HepG2 (cell line): ENCODE measurements around the gene L3MBTL1. TPM values are rescaled to one million over a fixed set of nuclear protein-coding genes. Genes with fewer than 3 reads are reported as not detected.
A peak's percentile ranks its signal among the peaks of the same experiment; 100 is the strongest.

ENCODE experiments used
- ATAC-seq: fragments of 200-7000 bp; cut with Tn5 transposase; 3 replicates; pipeline ENCODE4 v1.9.1; 2020; ENCODE audit warnings: mild to moderate bottlenecking, moderate library complexity
- BruUV-seq: library from RNA; stranded (reverse); fragments of 400-500 nt; replicated peaks from 2 replicates; lab custom pipeline; 2021; lab: Mats Ljungman, UMichigan
- CTCF ChIA-PET: fragments of 300-600 bp; formaldehyde crosslinking; extraction: SDS; loops from one replicate; lab custom pipeline; 2021; ENCODE audit warnings: low total read pairs, inconsistent platforms, low intra/inter-chr PET ratio; lab: Yijun Ruan, JAX
- POLR2A ChIA-PET: fragments of 350-600 bp; sonication (Branson Sonifier 250); formaldehyde crosslinking; loops from one replicate; lab custom pipeline; 2020; ENCODE audit warnings: antibody characterized with exemption, inconsistent platforms; lab: Yijun Ruan, JAX
- DNase-seq: peaks from one replicate; pipeline ENCODE4 v3.0.0-alpha.2; 2015; ENCODE audit warnings: low spot score
- FAIRE-seq: peaks from 3 replicates; lab custom pipeline; 2011; peaks lifted over from hg19 to GRCh38; lab: Jason Lieb, UNC
- H2AFZ ChIP-seq: one replicate; pipeline ENCODE4 v1.6.1; 2011; ENCODE audit warnings: low read length, inconsistent platforms
- H3K27ac ChIP-seq: fragments of 300-600 bp; 3 replicates; pipeline ENCODE4 v1.8.0; 2011; ENCODE audit warnings: mixed run types, mild to moderate bottlenecking, mixed read lengths, low read length, inconsistent platforms; ENCODE audit not compliant: insufficient read depth; ENCODE audit errors: extremely low read length
- H3K27me3 ChIP-seq, 2 experiments: fragments of 200-600 bp in 1 of 2; 2 replicates in 1 of 2; 3 replicates in 1 of 2; pipeline versions ENCODE4 v1.6.0 to v1.8.0; 2011; ENCODE audit warnings: low read length in 2 of 2, mild to moderate bottlenecking in 2 of 2, moderate library complexity in 2 of 2, inconsistent platforms in 1 of 2; ENCODE audit not compliant: insufficient read depth in 2 of 2, control insufficient read depth in 1 of 2
- H3K36me3 ChIP-seq, 2 experiments: fragments of 200-600 bp in 1 of 2; replicated peaks in 1 of 2; 2 replicates in 1 of 2; 3 replicates in 1 of 2; pipeline versions ENCODE4 v1.5.1 to v1.8.0; 2011; ENCODE audit warnings: low read length in 2 of 2, inconsistent platforms in 1 of 2; ENCODE audit not compliant: insufficient read depth in 2 of 2, control insufficient read depth in 1 of 2
- H3K4me1 ChIP-seq: 2 replicates; pipeline ENCODE4 v1.5.1; 2012; ENCODE audit warnings: low read length, inconsistent platforms; ENCODE audit not compliant: insufficient read depth
- H3K4me2 ChIP-seq: 2 replicates; pipeline ENCODE4 v1.6.0; 2011; ENCODE audit warnings: low read depth, low read length, inconsistent platforms
- H3K4me3 ChIP-seq, 3 experiments: fragments of 200-600 bp in 1 of 3; sonication (generic), shearing (Covaris generic) in 1 of 3; replicated peaks in 1 of 3; 2 replicates each; pipeline ENCODE4 v1.5.1; 2011 to 2016; ENCODE audit warnings: low read length in 3 of 3, inconsistent platforms in 2 of 3, low read depth in 2 of 3, mild to moderate bottlenecking in 2 of 3, control low read depth in 1 of 3, mixed read lengths in 1 of 3; ENCODE audit not compliant: insufficient read depth in 1 of 3
- H3K79me2 ChIP-seq: one replicate; pipeline ENCODE4 v1.6.1; 2011; ENCODE audit warnings: low read length, inconsistent platforms; ENCODE audit not compliant: insufficient read depth
- H3K9ac ChIP-seq: 2 replicates; pipeline ENCODE4 v1.6.0; 2011; ENCODE audit warnings: mild to moderate bottlenecking, low read depth, low read length, inconsistent platforms; ENCODE audit not compliant: insufficient read depth
- H3K9me3 ChIP-seq: 2 replicates; pipeline ENCODE4 v1.5.1; 2012; ENCODE audit warnings: mild to moderate bottlenecking, low read length
- H4K20me1 ChIP-seq: 2 replicates; pipeline ENCODE4 v1.6.0; 2011; ENCODE audit warnings: inconsistent platforms, mild to moderate bottlenecking, low read length, moderate library complexity; ENCODE audit not compliant: insufficient read depth
- ATF1 ChIP-seq: IDR thresholded peaks from 2 replicates; pipeline ENCODE4 v1.6.1; 2016; ENCODE audit warnings: mild to moderate bottlenecking, control low read depth
- BRD4 ChIP-seq: sonication (generic); formaldehyde crosslinking; IDR thresholded peaks from 2 replicates; pipeline ENCODE4 v1.4.0; 2020; ENCODE audit warnings: missing genetic modification reagents
- CBX1 ChIP-seq: IDR thresholded peaks from one replicate; pipeline ENCODE4 v1.6.1; 2016; ENCODE audit warnings: antibody characterized with exemption, low read depth
- CEBPG ChIP-seq: IDR thresholded peaks from 2 replicates; pipeline ENCODE4 v1.6.1; 2016
- CSRNP1 ChIP-seq: sonication (generic); formaldehyde crosslinking; IDR thresholded peaks from 2 replicates; pipeline ENCODE4 v1.8.1; 2023; ENCODE audit warnings: mild to moderate bottlenecking, missing genetic modification reagents
- ELF3 ChIP-seq: IDR thresholded peaks from 2 replicates; pipeline ENCODE4 v1.6.1; 2016; ENCODE audit warnings: missing genetic modification reagents, missing compliant biosample characterization
- FLYWCH1 ChIP-seq: sonication (generic); formaldehyde crosslinking; IDR thresholded peaks from 2 replicates; pipeline ENCODE4 v1.8.1; 2023; ENCODE audit warnings: mild to moderate bottlenecking, missing genetic modification reagents
- HCFC1 ChIP-seq: fragments of 150-350 bp; IDR thresholded peaks from 2 replicates; pipeline ENCODE4 v1.6.1; 2014; ENCODE audit warnings: low read depth, low read length
- JUN ChIP-seq: sonication (generic); formaldehyde crosslinking; IDR thresholded peaks from 2 replicates; pipeline ENCODE4 v1.4.0; 2020; ENCODE audit warnings: mild to moderate bottlenecking, missing genetic modification reagents
- MEIS1 ChIP-seq: sonication (generic); formaldehyde crosslinking; IDR thresholded peaks from 2 replicates; pipeline ENCODE4 v1.9.0; 2021; ENCODE audit warnings: mild to moderate bottlenecking, missing genetic modification reagents, moderate library complexity, borderline replicate concordance
- MTA3 ChIP-seq: sonication (generic); formaldehyde crosslinking; IDR thresholded peaks from 2 replicates; pipeline ENCODE4 v1.4.0; 2020; ENCODE audit warnings: missing genetic modification reagents
- NFKBIZ ChIP-seq: IDR thresholded peaks from 2 replicates; pipeline ENCODE4 v1.6.1; 2018; ENCODE audit warnings: missing genetic modification reagents, missing compliant biosample characterization
- POLR2G ChIP-seq: fragments of 200-400 bp; formaldehyde crosslinking; IDR thresholded peaks from 2 replicates; pipeline ENCODE4 v1.6.1; 2018; ENCODE audit warnings: mild to moderate bottlenecking, low read depth, low read length, moderate library complexity
- PTBP1 ChIP-seq: fragments of 200-400 bp; formaldehyde crosslinking; IDR thresholded peaks from 2 replicates; pipeline ENCODE4 v1.6.1; 2018; ENCODE audit warnings: low read length, low read depth; ENCODE audit not compliant: poor library complexity, severe bottlenecking
- ZNF484 ChIP-seq: sonication (generic); formaldehyde crosslinking; IDR thresholded peaks from 2 replicates; pipeline ENCODE4 v1.5.1; 2020; ENCODE audit warnings: mild to moderate bottlenecking, low read depth, missing genetic modification reagents, borderline replicate concordance
- ZNF510 ChIP-seq: sonication (generic); formaldehyde crosslinking; IDR thresholded peaks from 2 replicates; pipeline ENCODE4 v1.4.0; 2020; ENCODE audit warnings: low read depth, mild to moderate bottlenecking, missing genetic modification reagents
- ZNF768 ChIP-seq: sonication (generic); formaldehyde crosslinking; IDR thresholded peaks from 2 replicates; pipeline ENCODE4 v1.4.0; 2020; ENCODE audit warnings: missing genetic modification reagents
- WGBS: methylation state at CpG from one replicate; pipeline ENCODE4 v1.1.6; 2017; ENCODE audit warnings: low lambda C conversion rate; 5-methylcytosine and 5-hydroxymethylcytosine counted together
- in situ Hi-C: cut with HindIII; loops from 2 replicates; pipeline ENCODE4 v1.10.0; 2017; ENCODE audit warnings: low pct_unique_long_range_greater_than_20kb; ENCODE audit not compliant: extremely low pct_ligation_motif_present
- intact Hi-C: fragments of 100-400 bp; cut with micrococcal nuclease; formaldehyde crosslinking; loops from one replicate; pipeline ENCODE4 v1.10.0; 2022; ENCODE audit not compliant: unreplicated experiment
- polyA plus RNA-seq, 8 experiments: library from polyadenylated mRNA; depleted of rRNA in 3 of 8; stranded (reverse) in 7 of 8; unstranded in 1 of 8; fragments of >200 nt; fragmentation: Illumina TruSeq in 4 of 8; extraction: Trizol in 4 of 8; gene quantifications; 2 replicates each; pipeline versions ENCODE4 v1.2.1 to v1.2.3, GENCODE V29; 2011 to 2016; ENCODE audit warnings: low read depth in 4 of 8, missing spikeins in 1 of 8, mixed read lengths in 1 of 8; ENCODE audit not compliant: insufficient read depth in 1 of 8
- total RNA-seq, 5 experiments: library from RNA; depleted of rRNA; stranded (reverse); fragments of >200 nt; fragmentation: Illumina TruSeq; extraction: Trizol; gene quantifications; 2 replicates each; pipeline ENCODE4 v1.2.3, GENCODE V29; 2016; ENCODE audit warnings: low read depth in 1 of 5
- TF ChIP-seq, protein P1 (sequence below): sonication (generic); formaldehyde crosslinking; IDR thresholded peaks from 2 replicates; pipeline ENCODE4 v1.8.0; 2022; ENCODE audit warnings: mild to moderate bottlenecking, missing genetic modification reagents, moderate library complexity
- TF ChIP-seq, protein P2 (sequence below): IDR thresholded peaks from 2 replicates; pipeline ENCODE4 v1.6.1; 2016; ENCODE audit warnings: mild to moderate bottlenecking, missing biosample characterization, missing genetic modification reagents
- TF ChIP-seq, protein P3 (sequence below): sonication (generic); formaldehyde crosslinking; IDR thresholded peaks from 2 replicates; pipeline ENCODE4 v1.5.1; 2020; ENCODE audit warnings: missing genetic modification reagents, mild to moderate bottlenecking, borderline replicate concordance

Gene L3MBTL1
- total and polyA plus RNA-seq, 2 of the 13 experiments (the other 11 are each of a cell fraction or from before 2014, with no cell fraction given): 9.0 to 17.8 TPM

GRCh38 chr20:43545837-43546578 lies 38.5 kb downstream of the L3MBTL1 start:
- Histone ChIP-seq H3K9me3 (peaks cover 6% of the 10 kb centered on the region), H4K20me1 (no peaks in the 10 kb centered on the region), H3K4me2 (no peak overlapping the region), H3K4me1 (peaks cover 53% of the 10 kb centered on the region), H3K27me3 (no peaks in the 10 kb centered on the region), H2AFZ (no peak overlapping the region), H3K4me3 (no peak overlapping the region), H3K79me2 (no peaks in the 10 kb centered on the region), H3K9ac (no peak overlapping the region), H3K27ac (no peak overlapping the region), H3K36me3 (peaks cover 7 to 13% of the 10 kb centered on the region in 2 experiments)
- BruUV-seq: no TSS peak
- WGBS: 94% methylated on average over 4 of the region's 4 CpGs
- ATAC-seq (no peak), FAIRE-seq (no peak), DNase-seq (no peak)
- in situ Hi-C loops (no loop called here), intact Hi-C loops (no loop called here)
- CTCF ChIA-PET: no interaction called here
- POLR2A ChIA-PET: interaction anchor here (0.7 to 12.5 kb wide), 5 partner anchors 12 to 88 kb away, joined by 3 to 224 read pairs (median 4); partner anchors contain the start of genes IFT52, SGK2 and SRSF6
- TF ChIP-seq NFKBIZ (CRISPR knock-in tag) (no peak), ELF3 (no peak), CSRNP1 (CRISPR knock-in tag) (no peak), ATF1 (CRISPR knock-in tag) (no peak), POLR2G (0 out of 2 replicates have a peak, but pooled peaks have one; percentile 32), PTBP1 (no peak), CBX1 (no peak), MTA3 (CRISPR knock-in tag) (no peak), FLYWCH1 (CRISPR knock-in tag) (peak; percentile 65; the same call in 1 of the 2 replicates), ZNF484 (CRISPR knock-in tag) (no peak), ZNF768 (CRISPR knock-in tag) (no peak), JUN (no peak), HCFC1 (no peak), MEIS1 (CRISPR knock-in tag) (no peak), ZNF510 (CRISPR knock-in tag) (no peak), CEBPG (no peak), BRD4 (no peak)
- TF ChIP-seq, protein P1, sequence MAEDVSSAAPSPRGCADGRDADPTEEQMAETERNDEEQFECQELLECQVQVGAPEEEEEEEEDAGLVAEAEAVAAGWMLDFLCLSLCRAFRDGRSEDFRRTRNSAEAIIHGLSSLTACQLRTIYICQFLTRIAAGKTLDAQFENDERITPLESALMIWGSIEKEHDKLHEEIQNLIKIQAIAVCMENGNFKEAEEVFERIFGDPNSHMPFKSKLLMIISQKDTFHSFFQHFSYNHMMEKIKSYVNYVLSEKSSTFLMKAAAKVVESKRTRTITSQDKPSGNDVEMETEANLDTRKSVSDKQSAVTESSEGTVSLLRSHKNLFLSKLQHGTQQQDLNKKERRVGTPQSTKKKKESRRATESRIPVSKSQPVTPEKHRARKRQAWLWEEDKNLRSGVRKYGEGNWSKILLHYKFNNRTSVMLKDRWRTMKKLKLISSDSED (CRISPR knock-in tag): no peak
- TF ChIP-seq, protein P2, sequence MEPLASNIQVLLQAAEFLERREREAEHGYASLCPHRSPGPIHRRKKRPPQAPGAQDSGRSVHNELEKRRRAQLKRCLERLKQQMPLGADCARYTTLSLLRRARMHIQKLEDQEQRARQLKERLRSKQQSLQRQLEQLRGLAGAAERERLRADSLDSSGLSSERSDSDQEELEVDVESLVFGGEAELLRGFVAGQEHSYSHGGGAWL (CRISPR knock-in tag): no peak
- TF ChIP-seq, protein P3, sequence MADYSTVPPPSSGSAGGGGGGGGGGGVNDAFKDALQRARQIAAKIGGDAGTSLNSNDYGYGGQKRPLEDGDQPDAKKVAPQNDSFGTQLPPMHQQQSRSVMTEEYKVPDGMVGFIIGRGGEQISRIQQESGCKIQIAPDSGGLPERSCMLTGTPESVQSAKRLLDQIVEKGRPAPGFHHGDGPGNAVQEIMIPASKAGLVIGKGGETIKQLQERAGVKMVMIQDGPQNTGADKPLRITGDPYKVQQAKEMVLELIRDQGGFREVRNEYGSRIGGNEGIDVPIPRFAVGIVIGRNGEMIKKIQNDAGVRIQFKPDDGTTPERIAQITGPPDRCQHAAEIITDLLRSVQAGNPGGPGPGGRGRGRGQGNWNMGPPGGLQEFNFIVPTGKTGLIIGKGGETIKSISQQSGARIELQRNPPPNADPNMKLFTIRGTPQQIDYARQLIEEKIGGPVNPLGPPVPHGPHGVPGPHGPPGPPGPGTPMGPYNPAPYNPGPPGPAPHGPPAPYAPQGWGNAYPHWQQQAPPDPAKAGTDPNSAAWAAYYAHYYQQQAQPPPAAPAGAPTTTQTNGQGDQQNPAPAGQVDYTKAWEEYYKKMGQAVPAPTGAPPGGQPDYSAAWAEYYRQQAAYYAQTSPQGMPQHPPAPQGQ (CRISPR knock-in tag): 0 out of 2 replicates have a peak, but pooled peaks have one; percentile 63
